GM19351 (cell line): ENCODE data around the gene SLC9A3.
"Not testable (repeated sequence)": the region's sequence is repeated elsewhere in the genome, so short reads cannot be mapped to it uniquely, and the experiment has no call there.

Source experiments
- ATAC-seq: cut with Tn5 transposase; IDR thresholded peaks from one replicate; pipeline ENCODE4 v1.9.1; 2021; ENCODE audit warnings: mild to moderate bottlenecking, moderate library complexity; ENCODE audit not compliant: unreplicated experiment

Gene SLC9A3

DNA sequence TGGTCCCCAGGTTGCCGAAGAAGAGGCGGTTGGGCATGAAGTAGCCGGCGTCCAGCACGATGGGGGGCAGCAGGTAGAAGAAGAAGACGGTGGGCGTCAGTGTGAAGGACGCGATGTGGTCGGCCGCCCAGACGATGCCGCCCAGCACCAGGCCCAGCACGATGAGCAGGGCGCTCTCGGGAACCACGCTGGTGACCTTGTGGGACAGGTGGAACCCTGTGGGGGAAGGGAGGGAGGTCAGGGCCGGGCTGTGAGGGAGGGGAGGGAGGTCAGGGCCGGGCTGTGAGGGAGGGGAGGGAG lies 32.4 kb downstream of the SLC9A3 start:
- ATAC-seq, result no peak

DNA sequence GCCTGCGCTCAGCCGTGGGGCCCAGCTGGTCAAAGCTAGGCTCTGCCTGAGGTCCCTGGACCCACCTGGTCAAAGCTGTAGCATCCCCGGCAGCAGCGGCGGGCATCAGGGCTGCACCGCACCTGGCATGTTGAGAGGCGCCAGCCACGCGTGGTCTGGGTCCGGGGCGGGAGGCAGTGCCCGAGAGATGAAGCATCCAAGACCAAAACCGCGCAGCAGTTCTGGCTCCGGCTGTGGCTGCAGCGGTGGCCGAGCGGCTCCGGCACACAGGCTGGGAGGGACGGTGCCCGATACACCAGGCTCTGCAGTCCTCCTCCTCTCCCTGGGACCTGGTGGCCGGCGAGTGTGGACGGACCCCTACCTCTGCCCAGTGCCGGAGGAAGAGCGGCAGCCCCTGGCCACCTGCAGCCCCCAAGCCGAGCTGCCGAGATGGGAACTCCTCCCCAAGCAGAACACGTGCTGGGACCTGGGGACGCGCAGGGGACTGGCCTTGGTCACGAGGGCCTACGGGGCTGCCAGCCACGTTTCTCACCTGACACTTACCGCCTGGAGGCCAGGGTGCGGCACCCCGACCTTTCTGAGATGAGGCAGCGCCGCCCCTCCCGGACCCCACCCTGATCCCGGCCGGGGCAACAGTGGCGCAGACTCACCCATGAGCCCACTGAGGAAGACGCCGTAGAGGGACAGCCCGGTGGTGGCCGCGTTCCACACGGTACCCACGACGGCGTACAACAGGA lies 33.0 kb downstream of the SLC9A3 start:
- no peak for ATAC-seq

DNA sequence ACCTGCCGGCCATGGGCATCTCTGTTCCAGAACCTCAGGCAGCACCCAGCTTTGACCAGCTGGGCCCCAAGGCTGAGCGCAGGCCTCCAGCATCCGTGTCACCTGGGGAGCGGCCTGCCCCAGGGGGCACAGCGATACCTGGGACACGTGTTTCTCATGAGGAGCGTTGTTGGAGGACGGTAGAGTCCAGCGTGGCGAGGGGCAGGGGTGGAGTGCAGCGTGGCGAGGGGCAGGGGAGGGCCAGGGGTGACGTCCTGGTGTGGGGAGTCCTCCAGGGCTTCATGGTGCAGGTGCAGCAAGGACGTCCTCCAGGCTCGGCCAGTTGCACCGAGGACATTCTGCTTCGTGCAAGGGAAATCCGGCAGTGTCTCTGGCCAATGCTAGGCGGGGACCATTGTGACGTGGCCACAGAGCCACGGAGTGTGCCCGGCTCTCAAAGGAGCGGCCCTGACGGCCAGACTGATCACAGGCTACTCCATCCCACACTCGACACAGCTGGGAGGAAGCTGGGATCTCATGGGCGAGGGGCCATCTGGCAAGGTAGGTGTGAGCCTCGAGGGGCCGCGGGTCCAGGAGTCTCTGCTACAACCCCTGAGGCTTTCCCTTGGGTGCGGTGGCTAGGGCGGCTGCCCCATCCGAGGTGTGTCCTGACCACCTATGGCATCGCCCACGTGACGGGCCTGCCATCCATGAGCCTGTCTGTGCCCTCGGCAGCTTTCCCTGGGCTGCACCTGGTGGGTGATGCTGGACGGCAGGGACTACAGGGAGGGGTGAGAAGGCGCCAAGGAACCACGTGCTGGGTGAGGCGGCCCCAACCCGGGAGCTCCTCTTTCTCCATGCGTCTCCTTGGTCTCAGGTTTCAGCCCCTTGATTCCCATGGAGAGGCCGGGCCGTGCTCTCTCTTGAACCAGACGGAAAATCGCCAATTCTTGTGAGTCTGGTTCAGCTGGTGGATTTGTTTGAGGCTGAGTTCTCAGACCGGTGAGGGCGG lies 33.8 kb downstream of the SLC9A3 start:
- ATAC-seq, result no peak

DNA sequence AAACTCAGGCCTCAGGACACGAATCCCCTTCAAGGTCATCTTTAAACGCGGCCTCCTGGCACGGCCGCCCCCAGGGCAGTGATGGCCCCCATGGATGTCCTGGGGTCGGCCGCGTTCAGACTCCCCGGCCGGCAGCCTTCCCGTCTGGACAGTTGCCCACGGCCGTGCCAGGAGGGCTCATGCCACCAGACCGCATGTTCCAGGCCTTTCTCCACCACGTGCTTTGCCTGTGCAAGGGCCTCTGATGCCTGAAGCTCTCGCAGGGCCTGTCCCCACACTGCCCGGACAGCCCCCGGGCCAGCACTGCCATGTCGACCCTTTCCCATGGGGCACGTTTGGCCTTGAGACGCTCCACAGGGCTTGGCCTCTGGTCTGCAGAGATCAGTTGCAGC lies 34.6 kb downstream of the SLC9A3 start:
- ATAC-seq, result no peak

DNA sequence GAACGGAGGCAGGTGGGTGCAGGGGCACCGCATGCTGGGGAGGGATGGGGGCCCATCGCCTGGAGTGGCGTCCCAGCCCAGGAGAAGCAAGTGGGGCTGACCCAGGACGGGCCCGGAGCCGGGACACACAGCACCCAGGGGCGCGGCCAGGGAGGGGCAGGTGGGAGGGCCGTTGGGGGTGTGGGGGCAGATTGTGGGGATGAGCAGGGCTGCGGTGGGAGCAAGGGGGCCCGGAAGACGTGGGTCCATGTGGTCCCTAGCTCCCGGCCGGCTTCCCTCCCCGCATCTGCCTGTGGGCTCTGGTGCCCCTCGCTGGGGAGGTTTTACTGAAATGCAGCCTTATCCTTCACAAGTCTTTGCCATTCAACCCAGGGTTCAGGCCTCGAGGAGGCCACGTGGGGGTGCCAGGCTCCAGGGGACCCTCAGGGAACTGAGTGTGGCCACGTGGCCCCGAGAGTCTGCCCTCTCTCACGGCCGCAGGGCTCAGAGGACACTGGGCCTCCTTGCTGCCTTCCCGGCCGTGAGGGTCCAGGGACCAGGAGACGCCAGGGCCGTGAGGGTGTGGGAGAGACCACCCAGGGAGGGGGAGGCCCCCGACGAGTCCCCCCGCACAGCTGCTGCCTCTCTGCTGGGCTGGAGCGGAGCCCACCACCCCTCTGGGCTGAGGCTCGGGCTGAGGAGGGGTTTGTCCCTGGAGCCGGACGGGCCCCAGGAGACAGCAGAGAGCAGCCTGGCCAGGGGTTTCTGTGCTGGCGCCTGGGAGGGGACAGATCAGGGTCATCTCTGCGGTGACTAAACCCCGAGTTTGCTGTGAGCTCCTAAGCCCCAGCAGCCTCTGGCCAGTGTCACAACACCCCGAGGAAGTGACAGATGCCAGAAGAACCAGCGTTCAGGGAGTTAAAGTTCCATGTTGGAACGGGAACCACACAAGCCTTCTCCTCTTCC lies 35.2 kb downstream of the SLC9A3 start:
- ATAC-seq, result no peak

DNA sequence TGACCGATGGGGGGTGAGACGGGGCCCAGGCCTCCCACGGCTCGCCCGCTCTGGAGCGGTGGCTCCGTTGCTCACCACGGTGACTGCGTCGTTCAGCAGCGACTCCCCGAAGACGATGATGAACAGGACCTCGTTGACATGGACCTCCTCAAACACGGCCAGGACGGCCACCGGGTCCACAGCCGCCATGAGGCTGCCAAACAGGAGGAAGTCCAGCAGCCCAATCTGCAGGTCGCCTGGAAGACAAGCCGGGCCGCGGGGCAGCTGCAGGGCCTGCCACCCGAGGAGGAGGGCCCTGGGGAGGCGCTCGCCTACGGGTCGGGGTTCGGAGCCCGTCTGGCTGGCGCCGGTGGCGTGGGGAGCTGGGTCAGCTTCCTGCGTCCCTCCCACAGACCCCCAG lies 36.0 kb downstream of the SLC9A3 start:
- ATAC-seq, result no peak

DNA sequence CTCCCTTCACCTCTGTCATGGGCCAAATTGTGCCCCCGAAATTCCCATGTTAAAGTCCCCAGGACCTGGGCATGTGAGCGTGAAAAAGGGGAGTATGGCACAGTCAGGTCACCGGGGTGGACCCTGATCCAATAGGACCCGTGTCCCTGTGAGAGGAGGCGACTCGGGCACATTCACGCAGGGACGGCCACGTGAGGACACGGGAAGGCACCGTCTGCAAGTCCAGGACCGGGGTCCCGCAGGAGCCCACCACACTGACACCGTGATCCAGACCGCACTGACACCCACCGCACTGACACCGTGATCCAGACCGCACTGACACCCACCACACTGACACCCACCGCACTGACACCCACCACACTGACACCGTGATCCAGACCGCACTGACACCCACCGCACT lies 37.7 kb downstream of the SLC9A3 start:
- ATAC-seq, result not testable (repeated sequence)

DNA sequence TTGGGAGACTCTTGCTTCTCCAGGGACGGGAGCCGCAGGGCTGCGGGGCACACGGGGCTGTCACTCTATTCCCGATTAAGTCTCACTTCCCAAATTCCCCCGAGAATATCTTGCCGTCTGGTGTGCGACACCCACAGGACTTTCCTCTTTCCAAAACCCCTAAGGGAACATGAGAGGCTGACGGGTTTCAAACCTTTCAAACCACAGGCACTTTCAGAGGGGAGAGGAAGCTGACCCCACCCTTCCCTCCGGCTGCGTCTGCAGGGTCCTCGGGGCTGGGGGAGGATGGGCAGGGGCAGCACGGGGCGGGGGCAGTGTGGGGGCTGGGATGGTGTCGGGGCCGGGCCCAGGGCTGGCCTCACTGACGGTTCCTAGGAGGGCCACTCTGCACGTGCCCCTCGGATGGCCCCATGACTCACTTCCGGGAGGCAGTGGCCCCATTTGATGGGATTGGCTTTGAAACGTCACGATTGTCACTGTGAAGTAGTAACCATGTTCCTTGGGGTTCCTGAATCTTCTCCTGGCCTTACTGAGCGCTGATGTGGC lies 38.2 kb downstream of the SLC9A3 start:
- ATAC-seq, result no peak

DNA sequence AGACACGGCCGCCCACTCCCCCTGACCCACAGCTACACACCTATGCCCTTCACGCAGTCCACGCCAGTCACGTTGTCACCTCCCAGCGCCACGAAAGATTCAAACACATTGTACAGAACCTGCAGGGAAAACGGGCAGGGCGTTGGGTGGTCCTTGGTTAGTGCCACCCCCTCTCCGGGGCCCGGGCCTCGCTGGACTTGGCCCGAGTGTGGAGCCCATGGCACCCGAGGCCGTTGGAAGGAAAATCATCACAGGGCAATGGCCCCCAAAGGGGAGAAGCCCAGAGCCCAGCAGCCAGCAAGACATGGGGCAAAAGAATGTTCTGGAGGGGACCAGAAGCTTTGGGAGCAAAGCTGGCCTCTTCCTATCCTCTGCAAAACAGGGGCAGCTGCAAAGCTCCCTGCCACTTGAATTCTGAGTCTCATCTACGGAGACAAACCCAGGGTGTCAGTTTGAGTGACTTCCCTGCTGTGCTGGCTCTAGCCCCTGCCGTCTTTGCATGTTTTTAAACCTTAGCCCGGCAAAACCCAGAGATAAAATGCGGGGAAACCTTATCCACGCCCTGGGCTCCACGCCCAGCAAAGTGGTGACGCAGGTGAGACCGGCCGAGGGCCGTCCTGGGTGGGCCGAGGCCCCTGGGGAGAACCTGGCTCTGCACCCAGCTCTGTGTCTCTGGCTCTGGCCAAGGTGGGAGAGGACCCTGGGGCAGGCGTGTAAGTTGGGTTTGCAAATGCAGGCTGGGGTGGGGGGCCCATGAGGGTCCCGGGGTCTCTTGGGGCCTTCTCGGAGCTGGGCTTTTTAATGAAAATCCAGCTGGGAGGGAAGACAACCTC lies 38.9 kb downstream of the SLC9A3 start:
- ATAC-seq, result no peak

DNA sequence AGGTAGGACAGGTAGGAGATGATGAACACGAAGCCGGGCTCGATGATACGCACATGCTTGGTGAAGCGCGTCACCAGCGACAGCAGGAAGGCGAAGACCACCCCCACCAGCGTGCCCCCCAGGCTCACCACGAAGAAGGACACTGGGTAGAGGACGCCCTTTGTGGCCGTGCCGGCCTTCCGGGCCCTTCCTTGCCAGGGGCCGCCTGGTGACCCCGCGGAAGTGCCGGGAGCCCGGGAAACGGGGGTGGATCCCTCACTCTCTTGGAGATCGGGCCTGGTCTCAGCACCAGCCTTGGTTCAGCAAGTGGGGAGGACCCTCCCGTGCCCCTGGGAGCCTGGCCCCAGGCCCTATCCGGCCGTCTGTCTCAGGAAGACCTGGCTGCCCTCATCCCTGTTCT lies 39.7 kb downstream of the SLC9A3 start:
- ATAC-seq, result no peak

DNA sequence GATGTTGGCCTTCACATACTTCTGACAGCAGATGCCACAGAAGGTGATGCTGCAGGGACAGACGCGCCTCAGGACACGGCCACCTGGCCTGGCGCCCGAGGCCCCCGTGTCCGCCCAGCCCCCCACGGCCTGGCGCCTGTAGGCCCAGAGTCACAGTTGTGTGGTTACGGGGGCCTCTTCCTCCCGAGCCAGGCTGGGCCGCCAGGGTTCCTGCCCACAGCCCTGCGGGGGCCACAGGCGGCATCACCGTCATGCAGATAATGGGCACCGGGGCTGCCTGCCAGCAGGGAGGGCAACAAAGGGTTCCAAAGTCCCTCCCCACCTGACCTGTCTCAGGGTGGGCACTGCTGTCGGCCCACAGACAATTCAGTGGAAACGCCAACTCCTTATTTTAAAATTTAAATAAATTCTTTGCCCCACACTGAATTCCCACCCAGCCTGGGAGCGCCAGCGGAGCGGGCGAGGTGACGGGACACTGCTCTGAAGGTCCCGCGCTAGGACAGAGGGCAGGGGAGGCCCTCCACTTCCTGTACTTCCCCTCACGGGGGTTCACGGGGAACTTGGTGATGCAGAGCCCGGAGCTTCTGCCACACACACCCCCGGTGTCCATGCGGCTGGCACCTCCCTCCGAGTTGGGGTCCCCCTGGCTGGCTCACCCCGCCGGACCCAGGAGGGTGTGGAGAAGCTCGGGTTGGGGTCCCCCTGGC lies 40.7 kb downstream of the SLC9A3 start:
- ATAC-seq, result no peak

DNA sequence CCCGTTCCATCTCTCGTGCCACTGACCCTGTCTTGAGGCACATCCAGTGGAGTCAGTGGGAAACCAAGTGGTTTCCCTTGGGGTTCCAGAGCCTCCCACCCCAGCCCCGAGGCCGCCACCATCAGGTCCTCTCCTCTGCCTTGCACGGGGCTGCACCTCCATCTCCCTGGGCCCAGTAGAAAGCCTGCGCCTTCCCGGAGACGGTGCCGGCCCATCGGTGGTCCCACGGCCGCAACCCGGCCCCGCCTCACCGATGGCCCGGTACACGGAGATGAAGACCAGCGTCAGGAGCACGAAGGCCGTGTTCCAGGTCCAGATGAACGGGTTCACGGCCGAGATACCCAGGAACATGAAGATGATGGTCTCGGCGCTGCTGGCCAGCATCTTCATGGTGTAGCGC lies 41.2 kb downstream of the SLC9A3 start:
- ATAC-seq, result no peak

DNA sequence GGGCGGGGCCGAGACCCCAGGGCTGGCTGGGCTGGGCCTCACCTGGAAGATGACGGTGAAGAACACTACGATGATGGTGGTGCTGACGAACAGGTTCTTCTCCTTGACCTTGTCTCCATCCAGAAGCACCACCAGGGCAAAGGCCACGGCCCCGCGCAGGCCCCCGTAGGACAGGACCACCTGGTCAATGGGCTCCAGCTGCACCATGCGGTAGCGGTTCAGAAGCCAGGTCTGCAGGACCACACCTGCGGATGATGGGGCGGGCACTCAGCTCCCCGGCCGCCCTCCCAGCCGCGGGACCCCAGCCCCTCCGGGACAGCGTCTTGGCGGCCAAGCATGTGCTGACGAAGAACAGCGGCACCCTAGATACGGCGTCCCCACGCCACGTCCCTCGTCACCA lies 41.7 kb downstream of the SLC9A3 start:
- ATAC-seq, result no peak

DNA sequence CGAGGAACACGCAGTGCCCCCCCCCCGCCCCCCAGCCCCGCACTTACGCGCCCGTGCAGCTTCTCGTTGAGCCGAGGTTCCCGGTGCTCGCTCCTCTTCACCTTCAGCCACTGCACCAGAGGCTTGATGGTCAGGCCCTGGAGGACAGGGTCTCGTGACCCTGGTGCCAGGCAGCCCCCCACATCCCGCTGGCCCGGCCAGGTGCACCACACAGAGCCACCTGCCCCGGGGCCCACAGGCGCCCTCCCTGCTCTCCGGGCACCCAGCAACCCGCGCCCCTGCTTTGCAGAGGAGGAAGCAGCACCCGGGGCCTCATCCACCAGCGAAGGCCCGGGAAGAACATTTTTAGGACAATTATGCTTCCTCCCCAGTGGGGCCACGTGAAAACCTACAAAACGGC lies 42.2 kb downstream of the SLC9A3 start:
- ATAC-seq, result no peak

DNA sequence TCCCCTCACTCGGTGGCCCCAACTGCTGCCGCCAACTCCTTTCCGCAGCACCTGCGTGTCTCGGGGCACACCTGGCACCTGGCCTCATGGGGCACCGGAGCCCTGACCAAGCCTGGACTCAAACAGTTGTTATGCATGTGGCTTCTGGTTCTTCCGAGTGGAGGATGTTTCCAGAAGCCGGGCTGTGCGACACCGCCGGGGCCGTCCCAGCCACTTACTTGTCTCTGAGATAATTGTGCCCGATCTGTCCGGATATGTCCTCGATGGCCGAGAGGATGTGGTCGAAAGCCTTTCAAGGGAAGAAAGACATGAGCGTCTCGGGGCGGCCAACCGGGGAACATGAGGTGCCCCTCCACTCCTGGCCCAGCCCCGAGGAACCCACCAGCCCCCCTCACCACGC lies 42.9 kb downstream of the SLC9A3 start:
- no peak for ATAC-seq

DNA sequence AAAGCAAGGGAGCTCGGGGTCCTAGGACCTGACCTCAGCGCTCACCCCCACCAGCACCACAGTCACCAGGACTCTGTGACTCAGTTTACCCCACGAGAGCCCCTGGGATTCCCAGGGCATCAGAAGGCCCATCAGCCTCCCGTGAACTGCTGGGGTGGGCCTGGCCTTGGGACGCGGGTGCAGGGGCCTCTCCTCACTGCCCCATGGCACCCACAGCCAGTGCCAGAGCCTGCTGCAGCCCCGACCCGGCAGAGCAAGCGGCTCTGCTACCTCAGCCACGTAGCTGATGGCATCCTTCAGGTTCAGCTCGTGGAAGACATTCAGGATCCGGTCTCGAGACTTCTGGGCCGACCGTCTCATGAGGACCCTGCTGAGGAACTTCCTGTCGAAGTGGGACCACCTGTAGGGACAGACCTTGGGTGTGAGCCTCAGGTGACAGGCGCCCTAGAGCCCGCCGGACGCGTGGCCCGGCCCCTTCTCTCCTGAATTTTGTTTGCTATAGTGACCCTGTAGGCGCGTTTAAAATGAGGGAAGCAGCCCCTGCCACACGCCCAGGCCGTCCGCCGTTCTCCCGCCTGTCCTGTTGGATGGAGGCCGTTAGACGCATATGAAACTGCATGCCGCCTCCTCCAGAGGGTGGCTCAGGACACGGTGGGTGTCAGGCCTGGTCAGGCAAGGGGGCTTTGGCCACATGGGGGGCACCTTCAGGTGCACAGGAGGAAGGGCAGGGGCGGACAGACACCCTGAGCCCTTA lies 44.5 kb downstream of the SLC9A3 start:
- ATAC-seq, result no peak

DNA sequence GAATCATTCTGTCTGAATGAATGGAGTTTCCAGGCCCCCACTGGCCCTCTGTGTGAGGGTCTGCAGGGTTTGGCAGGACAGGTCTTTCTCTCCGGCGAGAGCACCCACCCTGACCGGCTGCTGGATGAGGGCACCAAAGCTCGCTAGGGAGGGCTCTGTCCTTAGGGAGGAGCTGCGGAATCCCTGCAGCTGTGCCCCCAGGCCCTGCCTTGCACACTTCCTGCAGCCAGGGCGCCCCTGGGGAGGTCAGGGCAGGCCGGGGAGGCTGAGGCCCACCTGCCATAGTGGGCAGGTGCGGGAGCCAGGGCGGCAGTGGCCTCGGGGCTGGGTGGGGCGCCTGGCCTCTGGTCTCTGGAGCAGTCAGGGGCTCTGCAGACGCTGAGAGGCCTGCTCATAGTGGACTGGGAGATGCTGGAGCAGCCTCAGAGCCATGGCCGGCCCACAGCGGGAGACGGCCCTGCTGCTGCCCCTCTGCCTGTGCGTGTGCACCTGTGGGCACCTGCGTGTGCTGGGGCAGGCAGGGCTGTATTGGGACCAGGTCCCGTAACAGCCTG lies 45.2 kb downstream of the SLC9A3 start:
- no peak for ATAC-seq

DNA sequence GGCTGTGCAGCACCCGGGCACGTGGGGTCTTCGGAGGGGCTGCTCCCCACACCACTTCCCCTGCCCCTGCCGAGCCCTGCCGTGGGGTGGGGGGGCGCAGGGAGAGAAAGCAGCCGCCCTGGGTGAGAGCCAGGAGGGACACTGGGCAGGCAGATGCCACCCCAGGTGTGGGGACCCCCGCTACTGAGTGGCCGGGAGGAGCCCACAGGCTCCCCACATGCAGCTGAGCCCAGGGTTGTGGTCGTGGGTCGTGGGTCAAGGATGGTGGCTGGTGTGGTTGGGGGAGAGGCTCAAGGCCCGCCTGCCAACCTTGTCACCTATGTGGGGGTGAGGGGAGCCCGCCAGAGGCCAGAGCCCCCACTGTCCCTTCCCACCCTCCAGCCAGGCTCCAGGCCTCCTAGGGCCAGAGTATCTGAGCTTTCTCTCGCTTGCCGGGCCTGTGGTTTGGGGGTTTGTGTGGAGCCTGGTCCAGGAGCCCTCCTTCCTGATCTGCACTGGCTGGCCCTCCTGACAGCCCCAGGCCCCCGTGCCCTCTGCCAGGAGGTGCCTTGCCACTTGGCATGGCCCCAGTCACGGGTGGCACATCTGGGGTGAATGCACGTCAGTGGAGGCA lies 45.8 kb downstream of the SLC9A3 start:
- ATAC-seq, result no peak
